H1 (cell line): ENCODE measurements around the gene ZFP36L1.

Experiments used
- ASH2L ChIP-seq: fragments of 200-600, 300-600 bp; sonication (generic); IDR thresholded peaks from one replicate; pipeline ENCODE4 v1.7.1; 2017; ENCODE audit warnings: low read length
- ATF2 ChIP-seq: IDR thresholded peaks from 2 replicates; pipeline ENCODE4 v1.6.1; 2012; ENCODE audit warnings: low read length, inconsistent platforms
- CEBPB ChIP-seq: IDR thresholded peaks from 2 replicates; pipeline ENCODE4 v1.6.1; 2012; ENCODE audit warnings: low read depth, low read length
- CHD2 ChIP-seq: IDR thresholded peaks from 2 replicates; pipeline ENCODE4 v1.6.1; 2012; ENCODE audit warnings: low read length, improper control_type of control experiment
- CTCF ChIP-seq, 3 experiments: IDR thresholded peaks; 1 replicate in 2 of 3; 2 replicates in 1 of 3; pipeline versions ENCODE4 v1.5.1 to v1.6.1; 2011; ENCODE audit warnings: low read length in 3 of 3, mild to moderate bottlenecking in 3 of 3, inconsistent platforms in 2 of 3, low read depth in 1 of 3, moderate library complexity in 1 of 3; ENCODE audit not compliant: insufficient read depth in 1 of 3; ENCODE audit errors: control extremely low read depth in 1 of 3
- EZH2 ChIP-seq: fragments of 200-600 bp; sonication (generic); IDR thresholded peaks from 2 replicates; pipeline ENCODE4 v1.7.1; 2012; ENCODE audit warnings: low read depth, mild to moderate bottlenecking, moderate library complexity, low read length, inconsistent platforms; ENCODE audit not compliant: severe bottlenecking
- MAX ChIP-seq: IDR thresholded peaks from 2 replicates; pipeline ENCODE4 v1.6.1; 2012; ENCODE audit warnings: inconsistent platforms
- POLR2A ChIP-seq, 2 experiments: IDR thresholded peaks; 1 replicate in 1 of 2; 2 replicates in 1 of 2; pipeline ENCODE4 v1.6.1; 2011; ENCODE audit warnings: low read depth in 2 of 2, low read length in 2 of 2, mild to moderate bottlenecking in 2 of 2; ENCODE audit errors: control extremely low read depth in 1 of 2
- SP1 ChIP-seq: IDR thresholded peaks from 2 replicates; pipeline ENCODE4 v1.6.1; 2011; ENCODE audit warnings: low read depth, low read length
- SRF ChIP-seq: IDR thresholded peaks from 2 replicates; pipeline ENCODE4 v1.6.1; 2011; ENCODE audit warnings: mild to moderate bottlenecking, low read depth, low read length, moderate library complexity
- TAF1 ChIP-seq: IDR thresholded peaks from 2 replicates; pipeline ENCODE4 v1.6.1; 2011; ENCODE audit warnings: mild to moderate bottlenecking, low read depth, low read length
- USF2 ChIP-seq: IDR thresholded peaks from 2 replicates; pipeline ENCODE4 v1.6.1; 2011; ENCODE audit warnings: low read length, improper control_type of control experiment

- no peak for TF ChIP-seq ATF2
- no peak for TF ChIP-seq CTCF (IDR thresholded peaks at IDR 0.05; ENCODE audit: control extremely low read depth in 1 of 3, insufficient read depth in 1 of 3, low read depth in 1 of 3, low read length in 3 of 3)
- TF ChIP-seq MAX, result no peak
- TF ChIP-seq POLR2A (IDR thresholded peaks at IDR 0.05; ENCODE audit: control extremely low read depth in 1 of 2, low read depth in 2 of 2, low read length in 2 of 2), result no peak
- no peak for TF ChIP-seq USF2
- TF ChIP-seq CEBPB, result no peak
- no peak for TF ChIP-seq CHD2
- TF ChIP-seq SRF, result no peak
- no peak for TF ChIP-seq ASH2L
- TF ChIP-seq EZH2, result no peak
- no peak for TF ChIP-seq TAF1
- TF ChIP-seq SP1, result no peak
These were observed 17.9 kb downstream of the ZFP36L1 start for GRCh38 chr14:68774771-68775613.
